Hindlimb muscle (tissue), 1 donor: ENCODE results near the gene MYCBP. TPM values are rescaled to one million over a fixed set of nuclear protein-coding genes. Genes with fewer than 3 reads are reported as not detected.
A peak's percentile ranks its signal among the peaks of the same experiment; 100 is the strongest.

ENCODE experiments used
- DNase-seq: peaks from one replicate; pipeline ENCODE4 v3.0.0-alpha.2; 2013
- polyA plus RNA-seq: library from polyadenylated mRNA; unstranded; fragments of 120-200 nt; gene quantifications from one replicate; pipeline ENCODE4 v1.2.1, GENCODE V29; 2013; ENCODE audit not compliant: insufficient read length

Gene MYCBP
- polyA plus RNA-seq, 1 donor = 19.8 TPM

GRCh38 chr1:38819040-38819439 is 54.1 kb downstream of the MYCBP start:
- DNase-seq = no peak

GRCh38 chr1:38818175-38818976 is 54.8 kb downstream of the MYCBP start:
- peak; percentile 47 for DNase-seq

GRCh38 chr1:38817267-38818174 is 55.6 kb downstream of the MYCBP start:
- DNase-seq = no peak

- peak; percentile 13 for DNase-seq
Observed at GRCh38 chr1:38815903-38816627, 57.1 kb downstream of the MYCBP start.

GRCh38 chr1:38814984-38815464 is 58.1 kb downstream of the MYCBP start:
- DNase-seq = no peak

- DNase-seq = no peak
Observed at GRCh38 chr1:38814444-38814983, 58.6 kb downstream of the MYCBP start.

- DNase-seq = no peak
Observed at GRCh38 chr1:38812981-38813380, 60.2 kb downstream of the MYCBP start.

Other genes starting within 250 kb of the MYCBP start
- gene RRAGC, start 13.6 kb downstream of the MYCBP start, polyA plus RNA-seq = 19.7 TPM
- 0.34 TPM for gene GJA9, start 8.2 kb upstream of the MYCBP start, polyA plus RNA-seq
- 0.76 TPM for gene RHBDL2, start 68.5 kb upstream of the MYCBP start, polyA plus RNA-seq
- gene AKIRIN1, start 117.9 kb upstream of the MYCBP start, polyA plus RNA-seq = 31.0 TPM
- gene NDUFS5, start 153.0 kb upstream of the MYCBP start, polyA plus RNA-seq = 302 TPM